NCI-H2029 treated with DMSO at 0.1 percent for 48 hours (cell line): ENCODE measurements around the gene PUSL1.
A peak's percentile ranks its signal among the peaks of the same experiment; 100 is the strongest.

Experiments used
- DNase-seq: peaks from one replicate; lab custom pipeline; 2025; lab: John Stamatoyannopoulos, UW

Gene PUSL1

DNA sequence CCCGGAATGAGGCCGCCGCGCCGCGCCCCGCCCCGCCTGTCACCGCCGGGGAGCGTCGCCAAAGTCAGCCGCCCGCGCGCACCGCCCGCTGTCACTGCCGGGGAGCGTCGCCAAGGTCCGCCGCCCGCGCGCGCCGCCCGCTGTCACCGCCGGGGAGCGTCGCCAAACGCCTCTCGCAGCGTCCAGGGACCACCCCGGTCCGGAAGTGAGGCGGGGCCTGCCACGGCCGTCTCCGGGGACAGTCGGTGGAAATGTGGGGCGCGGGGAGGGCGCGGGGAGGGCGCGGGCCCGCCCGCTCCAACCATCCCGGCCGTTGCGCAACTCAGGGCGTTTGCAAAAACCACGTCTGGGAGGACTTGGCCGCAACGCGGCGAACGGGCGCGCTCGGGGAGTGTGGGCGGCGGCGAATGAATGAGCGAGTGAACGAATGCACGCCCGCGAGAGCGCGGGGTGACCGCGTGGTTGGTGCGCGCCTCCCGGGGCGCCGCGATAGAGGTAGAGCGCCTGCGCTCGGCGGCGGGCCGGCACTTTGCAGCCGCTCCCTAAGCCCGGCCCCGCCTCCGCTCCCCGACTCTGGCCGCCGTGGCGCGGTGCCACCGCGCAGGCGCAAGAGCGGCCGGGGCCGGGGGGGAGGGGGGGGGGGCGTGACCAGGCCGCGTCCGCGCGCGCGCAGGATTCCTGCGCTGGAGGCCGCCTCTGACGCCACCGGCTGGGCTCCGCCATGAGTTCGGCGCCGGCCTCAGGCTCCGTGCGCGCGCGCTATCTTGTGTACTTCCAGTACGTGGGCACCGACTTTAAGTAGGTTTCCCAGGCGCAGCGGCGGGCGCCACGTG, at the start of gene PUSL1, which contains the start of gene ACAP3:
PUSL1 (plus strand) TSS at position 675 of the 833 bp plus-strand sequence; CDS start at position 722, 47 bp downstream.
ACAP3 (minus strand) TSS at position 8 of the 833 bp plus-strand sequence. CDS start 115 bp downstream, outside the sequence.
- peak; percentile 43 for DNase-seq

GRCh38 chr1:1259119-1259488, 49.3 kb upstream of the PUSL1 start:
- no peak for DNase-seq

DNA sequence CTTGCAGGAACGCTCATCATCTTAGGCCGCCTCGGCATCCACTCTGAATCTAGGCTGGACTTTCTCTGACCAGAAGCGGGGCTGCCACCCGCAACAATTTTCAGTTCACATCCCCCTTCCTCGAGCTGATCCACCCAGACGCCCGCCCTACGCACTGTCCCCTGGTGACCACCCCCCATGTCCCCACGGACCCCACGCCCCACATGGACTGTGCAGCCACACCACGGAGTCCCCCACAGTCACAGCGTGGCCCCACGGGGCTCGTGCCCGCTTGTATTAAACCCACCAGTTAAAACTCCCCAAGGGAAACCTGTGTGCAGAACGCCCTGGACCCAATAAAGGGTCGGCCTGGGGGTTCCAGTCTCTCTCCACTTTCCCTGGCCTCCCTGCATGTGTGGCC, 48.9 kb upstream of the PUSL1 start:
- DNase-seq: no peak

GRCh38 chr1:1259951-1260600, 48.3 kb upstream of the PUSL1 start:
- peak; percentile 74 for DNase-seq

GRCh38 chr1:1260843-1261560, 47.4 kb upstream of the PUSL1 start:
- no peak for DNase-seq

- no peak for DNase-seq
These were observed 46.3 kb upstream of the PUSL1 start for GRCh38 chr1:1262071-1262470.

- DNase-seq: no peak
These were observed 45.6 kb upstream of the PUSL1 start for GRCh38 chr1:1262758-1263157.

- no peak for DNase-seq
These were observed 44.4 kb upstream of the PUSL1 start for GRCh38 chr1:1264026-1264425.

DNA sequence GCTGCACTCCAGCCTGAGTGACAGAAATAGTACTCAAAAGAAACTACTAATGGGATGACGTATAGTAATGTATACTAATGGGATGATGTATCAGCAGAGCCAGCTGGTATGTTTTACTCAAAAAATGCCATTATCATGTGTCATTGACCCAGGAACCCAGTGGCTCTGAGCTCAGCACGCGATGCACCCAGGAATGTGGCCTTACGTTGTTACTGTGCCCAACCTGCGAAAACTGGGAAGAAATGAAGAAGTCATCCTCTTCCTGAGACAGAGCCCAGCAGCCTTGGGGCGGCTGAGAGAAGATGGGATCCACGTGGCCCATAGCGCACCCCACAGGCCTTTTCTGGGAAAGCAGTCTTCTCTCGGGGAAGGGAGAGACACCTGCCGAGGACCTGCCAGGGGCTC, 43.5 kb upstream of the PUSL1 start:
- DNase-seq: no peak

DNA sequence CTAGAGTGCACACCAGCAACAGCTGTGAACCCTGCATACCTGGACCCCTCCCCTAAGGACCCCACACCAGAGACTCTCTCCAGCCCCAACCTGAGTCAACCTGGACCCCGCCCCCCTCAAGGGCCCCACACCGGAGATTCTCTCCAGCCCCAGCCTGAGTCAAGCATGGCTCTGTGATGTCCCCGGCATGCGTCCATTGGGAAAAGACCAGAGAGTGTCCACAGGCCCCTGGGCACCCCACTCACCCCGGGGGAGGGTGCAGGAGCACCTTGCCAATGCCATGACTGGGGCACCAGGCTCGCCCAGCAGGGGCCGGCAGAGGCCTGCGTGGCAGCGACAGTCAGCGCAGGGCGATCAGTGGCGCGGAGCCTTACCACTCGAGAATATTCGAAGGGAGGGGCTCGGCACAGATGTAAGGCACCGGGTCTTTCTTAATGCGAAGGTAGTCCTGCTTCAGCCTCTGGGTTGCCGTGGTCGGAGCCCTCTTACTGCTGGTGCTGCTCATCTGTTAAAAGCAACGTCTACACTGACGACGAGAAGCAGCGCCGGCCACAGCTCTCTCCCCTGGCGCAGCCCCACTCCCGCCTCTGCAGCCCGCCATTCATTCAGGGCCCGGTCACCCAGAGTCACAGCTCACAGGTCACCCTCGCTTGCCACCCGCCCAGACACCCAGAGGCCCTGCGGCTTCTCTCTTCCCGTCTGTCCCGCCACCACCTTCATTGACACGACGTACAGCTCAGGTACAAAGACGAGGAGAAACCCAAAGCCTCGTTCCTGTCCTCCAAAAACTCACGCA, 40.7 kb upstream of the PUSL1 start:
- no peak for DNase-seq

GRCh38 chr1:1268284-1268682, 40.1 kb upstream of the PUSL1 start:
- DNase-seq: no peak

- DNase-seq: no peak
These were observed 37.6 kb upstream of the PUSL1 start for GRCh38 chr1:1270813-1271212.

DNA sequence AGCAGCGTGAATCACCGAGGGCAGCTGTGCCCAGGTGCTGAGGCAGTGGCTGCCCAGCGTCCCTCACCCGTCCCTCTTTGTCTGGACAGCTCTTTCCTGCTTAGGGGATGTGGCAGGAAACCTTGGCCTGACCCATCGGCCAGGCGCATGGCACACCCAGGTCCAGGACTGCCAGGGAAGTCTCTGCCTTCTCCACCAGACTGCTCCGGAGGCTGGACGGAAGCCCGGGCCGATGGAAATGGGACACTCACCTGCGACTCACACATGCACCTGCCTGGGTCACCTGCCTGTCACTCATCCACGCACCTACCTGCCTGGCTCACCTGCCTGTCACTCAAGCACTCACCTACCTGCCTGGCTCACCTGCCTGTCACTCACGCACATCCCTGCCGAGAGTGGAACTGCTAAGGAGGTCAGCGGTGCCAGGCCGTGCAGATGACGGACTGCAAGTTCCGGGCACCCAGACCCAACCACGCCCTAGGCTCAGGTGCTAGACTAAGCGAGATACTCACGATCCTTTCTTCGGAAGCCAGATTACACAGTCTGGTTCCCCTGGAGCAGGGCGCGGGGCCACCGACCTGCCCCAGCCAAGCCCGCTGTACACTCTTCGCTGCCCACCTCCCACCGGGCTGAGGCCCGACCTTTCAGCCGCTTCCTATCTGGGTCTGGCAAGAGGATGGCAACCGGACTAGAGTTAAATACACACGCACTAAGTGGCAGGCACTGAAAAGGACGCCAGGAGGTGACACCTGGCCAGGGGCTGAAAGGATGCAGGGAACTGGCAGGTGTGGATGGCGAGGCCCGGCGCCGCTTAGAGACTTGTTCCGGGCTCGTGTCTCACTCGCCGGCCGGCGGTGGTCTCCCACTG, 35.8 kb upstream of the PUSL1 start:
- DNase-seq: peak; percentile 32

- no peak for DNase-seq
These were observed 35.2 kb upstream of the PUSL1 start for GRCh38 chr1:1273209-1273511.

DNA sequence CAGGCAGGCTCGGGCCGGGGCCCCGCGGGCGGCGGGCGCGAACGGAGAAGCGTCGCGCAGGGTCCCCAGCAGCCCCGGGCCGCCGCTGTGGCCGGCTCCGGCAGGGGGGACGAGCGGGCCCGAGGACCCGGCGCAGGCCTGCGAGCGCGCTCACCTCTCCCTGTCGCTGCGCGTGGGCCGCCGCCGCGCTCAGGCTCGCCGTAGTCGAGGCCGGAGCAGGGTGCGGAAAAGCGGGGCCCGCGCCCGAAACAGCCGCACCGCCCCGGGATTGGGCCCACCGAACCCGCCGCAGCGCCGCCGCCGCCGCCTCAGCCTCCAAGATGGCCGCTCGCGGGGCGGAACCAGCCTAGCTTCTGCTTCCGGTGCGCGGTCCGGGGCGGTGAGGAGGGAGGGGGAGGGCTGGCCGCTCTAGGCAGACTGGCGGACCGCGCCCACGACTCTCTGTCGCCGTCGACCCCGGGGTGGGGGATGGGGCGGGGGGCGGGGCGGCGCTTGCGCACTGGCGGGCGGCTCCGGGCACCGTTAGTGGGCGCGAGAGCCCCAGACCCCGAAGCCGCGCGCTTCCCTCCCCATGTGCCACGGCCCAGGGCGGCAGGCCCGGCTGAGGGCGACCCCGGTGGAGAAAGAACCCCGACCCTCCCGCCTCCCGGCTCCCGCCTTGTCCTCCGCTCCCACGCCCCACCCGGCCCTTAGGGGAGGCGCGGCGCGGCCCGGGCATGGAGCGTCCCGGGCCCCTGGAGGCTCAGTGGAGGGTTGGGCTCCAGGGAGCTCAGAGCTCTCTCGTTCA, 34.7 kb upstream of the PUSL1 start, which contains the start of gene UBE2J2:
UBE2J2 (minus strand) TSS at position 343 of the 787 bp plus-strand sequence. CDS start 5,862 bp downstream, outside the sequence.
- DNase-seq: peak; percentile 9

DNA sequence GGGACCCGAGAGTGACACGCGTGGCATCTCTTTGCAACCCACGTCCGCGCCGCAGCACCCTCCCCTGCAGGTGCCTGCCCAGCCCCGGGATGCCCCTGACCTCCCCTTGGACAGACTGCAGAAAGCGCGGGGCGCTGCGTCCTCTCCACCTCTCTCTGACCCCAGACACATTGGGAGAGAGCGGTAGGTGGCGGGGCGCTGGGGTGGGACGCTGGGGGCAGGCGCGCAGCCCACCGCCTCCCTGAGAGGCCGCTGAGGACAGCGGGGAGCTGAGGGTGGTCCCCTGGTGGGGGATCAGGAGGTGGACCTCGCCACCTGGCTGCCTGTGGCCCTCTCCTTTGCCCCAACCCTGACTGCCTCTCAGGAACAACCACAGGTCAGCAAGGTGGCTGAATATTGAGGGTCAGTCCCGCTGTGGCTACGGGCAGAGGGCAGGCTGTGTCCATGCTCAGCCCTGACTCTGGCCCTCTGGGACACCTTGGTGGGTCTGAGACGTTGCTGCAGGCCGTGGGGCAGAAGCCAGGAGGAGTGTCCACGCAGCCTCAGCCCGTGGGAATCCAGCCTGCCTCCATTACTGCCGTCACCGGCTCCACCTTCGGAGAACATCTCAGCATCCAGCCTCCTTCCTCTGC, 34.0 kb upstream of the PUSL1 start:
- DNase-seq: no peak

DNA sequence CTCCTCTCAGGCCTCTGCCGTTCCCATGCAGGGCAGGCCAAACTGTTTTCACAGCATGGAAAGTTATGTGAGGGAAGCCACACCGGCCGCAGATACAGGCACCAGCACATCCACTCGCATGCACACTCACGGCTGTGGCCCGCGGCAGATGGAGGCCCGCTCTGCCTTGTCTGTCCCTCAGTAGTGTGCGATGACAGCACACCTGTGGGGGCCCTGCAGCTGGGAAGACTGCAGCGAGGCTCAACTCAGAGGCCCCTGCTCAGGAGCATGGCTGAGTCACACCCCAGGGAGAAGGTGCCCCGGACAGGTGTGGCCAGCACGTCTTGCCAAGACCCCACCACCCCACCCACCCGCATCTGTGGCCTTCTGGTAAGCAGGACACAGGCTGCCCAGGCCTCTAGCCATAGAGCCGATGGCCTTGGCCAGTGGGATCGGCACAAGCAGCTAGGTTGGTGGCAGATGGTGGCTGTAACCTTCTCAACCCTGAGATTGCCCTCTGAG, 33.4 kb upstream of the PUSL1 start:
- DNase-seq: no peak

- DNase-seq: no peak
These were observed 32.6 kb upstream of the PUSL1 start for GRCh38 chr1:1275836-1276235.

DNA sequence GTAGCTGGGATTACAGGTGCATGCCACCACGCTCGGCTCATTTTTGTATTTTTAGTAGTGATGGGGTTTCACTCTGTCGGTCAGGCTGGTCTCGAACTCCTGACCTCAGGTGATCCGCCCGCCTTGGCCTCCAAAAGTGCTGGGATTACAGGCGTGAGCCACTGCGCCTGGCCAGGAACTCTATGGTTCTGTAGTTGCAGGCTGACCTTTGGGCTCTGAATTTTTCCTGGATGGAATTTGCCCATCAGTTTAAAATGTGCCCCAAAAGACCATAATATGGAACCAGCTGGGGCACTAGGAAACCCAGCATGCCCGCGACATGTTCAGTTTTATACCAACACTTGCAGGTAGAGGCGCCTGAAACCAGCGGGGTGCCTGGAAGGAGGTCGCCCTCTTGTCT, 29.8 kb upstream of the PUSL1 start:
- no peak for DNase-seq
